T1000 (cell line): ENCODE results near the gene MTUS2.
"Not testable (repeated sequence)": the region's sequence is repeated elsewhere in the genome, so short reads cannot be mapped to it uniquely, and the experiment has no call there.

Experiments used
- DNase-seq: peaks from one replicate; lab custom pipeline; 2025; ENCODE audit warnings: mixed read lengths; lab: John Stamatoyannopoulos, UW

The MTUS2 gene

DNA sequence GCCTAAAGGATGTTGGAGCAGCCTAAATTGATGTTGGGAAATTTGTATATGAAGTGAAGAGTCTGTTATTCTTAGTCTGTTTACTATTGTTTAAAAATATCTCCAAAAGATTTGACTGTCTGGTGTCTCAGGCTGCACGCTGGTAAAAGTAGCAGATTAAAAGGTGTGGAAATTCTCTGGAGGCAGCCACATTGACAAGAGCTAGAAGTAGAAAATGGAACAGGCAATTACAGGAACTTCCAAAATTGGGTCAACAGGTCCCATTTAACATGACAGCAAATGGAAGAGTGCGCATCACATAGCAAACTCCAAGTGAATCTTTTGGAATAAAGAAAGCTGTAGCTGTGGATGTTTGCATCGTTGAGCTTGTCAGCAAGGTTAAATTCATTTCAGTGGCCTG lies 138.3 kb downstream of the MTUS2 start:
- DNase-seq: no peak

DNA sequence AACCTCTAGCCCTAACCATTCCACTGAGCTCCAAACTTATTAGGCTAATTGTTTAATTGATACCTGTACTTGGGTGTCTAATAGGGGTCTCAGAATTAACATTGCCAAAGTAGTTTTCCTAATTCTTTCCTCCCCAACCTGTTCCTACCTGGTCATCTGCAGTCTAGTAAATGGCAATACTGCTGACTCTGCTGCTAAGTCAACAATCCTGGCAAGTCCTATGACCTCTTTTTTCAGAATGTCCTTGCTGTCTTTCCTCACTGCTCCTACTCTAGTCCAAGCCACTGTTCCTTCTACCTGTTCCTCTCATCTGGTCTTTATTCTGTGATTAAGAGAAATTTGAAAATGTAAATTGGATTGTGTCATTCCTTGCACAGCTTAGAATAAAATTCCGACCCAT lies 143.9 kb downstream of the MTUS2 start:
- no peak for DNase-seq

DNA sequence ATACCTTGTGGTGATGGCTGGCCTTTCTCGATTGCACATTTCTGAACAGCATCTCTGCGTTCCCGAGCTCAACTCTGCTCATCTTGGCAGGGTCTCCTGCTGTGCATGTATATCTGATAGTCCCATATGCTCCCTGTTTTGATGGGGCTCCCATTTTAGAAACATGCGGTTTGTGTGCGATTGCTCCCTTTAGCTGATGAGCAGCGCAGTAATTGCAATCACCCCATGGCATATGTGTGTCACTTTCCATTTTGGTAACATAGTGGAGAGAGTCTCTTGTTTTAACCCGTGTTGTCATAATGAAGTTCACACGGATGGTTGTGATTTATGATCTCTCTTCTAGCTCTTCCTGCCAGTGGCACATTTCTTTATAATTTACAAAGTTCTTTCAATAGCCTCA lies 144.7 kb downstream of the MTUS2 start:
- DNase-seq: no peak

DNA sequence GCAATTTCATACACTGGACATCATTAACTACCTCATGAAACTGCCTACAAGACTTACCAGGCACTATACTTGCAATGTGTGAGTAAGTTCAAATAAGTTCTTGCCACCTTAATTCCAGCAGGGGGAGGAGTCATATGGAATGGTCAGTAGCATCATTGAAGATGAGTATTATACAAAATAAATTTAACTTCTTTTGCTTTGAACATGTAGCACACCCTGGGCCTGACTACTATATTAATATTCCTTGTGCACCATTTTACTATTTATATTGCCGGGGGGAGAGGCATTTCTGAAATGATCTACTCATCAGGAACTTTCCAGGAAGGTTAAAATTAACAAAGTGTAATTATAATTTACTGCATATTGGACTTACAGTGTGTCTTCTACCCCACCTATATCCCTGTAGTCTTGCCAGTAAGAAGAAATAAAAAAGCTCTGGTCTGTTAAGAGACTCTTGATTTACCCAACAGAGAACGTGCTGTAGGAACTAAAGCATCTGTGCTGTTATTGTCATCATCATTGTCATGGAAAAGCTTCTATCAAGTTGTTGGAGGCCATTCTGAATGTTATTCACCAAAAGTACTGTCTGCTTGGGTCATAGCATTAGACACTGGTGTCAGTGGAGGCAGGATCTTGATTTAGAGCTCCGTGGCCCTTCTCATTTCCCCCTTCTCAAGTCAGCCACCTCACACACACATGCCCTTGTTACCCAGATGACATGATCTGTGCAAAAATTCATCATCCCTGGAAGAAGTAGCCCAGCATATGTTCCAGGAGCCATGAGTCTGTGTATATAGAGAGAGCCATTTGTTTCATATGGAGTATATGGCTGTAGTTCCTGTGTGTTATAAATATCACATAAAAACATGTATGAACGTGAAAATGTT lies 147.1 kb downstream of the MTUS2 start:
- DNase-seq: no peak

DNA sequence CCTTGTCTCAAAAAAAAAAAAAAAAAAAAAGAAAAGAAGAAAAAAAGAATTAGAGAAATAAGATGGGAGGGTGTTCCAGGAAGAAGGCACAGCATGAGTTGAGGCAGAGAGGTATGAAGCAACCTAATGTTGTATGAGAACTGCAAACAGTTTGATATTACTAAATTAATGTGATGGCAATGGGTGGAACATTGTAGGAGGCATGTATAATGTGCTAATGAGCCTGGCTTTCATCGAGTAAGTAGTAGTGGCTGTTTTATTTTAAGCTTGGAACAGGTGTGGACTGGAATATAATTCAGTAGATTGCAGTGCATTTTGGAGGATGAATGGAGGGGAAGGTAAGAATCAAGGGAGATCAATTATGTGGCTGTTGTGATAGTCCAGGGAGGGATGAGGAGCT lies 156.1 kb downstream of the MTUS2 start:
- DNase-seq: no peak

DNA sequence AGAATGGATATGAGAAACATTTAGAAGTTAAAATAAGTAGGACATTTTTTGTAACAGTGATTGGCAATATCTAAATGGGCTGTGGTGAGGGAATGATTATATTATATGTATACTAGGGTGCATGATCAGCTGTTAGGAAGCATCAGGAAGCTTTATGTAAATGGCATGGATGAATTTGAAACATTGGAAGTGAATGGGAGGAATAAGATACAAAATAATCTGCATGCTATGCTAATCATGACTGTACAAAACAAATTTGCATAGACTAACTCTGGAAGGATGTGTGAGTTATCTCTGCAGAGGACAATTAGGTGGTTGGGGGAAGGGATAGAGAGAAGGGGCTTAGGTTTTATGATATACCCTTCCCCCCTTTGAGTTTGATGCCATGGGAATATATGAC lies 156.5 kb downstream of the MTUS2 start:
- DNase-seq: no peak

DNA sequence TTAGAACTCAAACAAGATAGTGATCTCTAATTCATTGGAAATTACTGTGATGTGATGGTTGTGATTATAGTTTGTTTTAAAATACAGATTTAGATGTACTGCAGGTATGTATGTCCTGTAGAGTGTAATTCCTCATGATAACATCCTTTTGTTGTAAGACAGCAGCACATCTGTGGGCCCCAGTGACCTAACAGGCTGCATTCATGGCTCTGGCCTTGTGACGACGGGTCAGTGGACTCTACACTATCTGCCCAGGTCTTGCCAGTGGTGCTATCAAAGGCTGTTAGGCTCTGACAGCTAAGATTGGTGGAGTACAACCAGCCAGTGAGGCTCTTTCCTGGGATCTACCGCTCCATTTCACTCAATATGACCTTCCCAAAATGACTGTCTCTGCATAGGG lies 158.4 kb downstream of the MTUS2 start:
- no peak for DNase-seq

DNA sequence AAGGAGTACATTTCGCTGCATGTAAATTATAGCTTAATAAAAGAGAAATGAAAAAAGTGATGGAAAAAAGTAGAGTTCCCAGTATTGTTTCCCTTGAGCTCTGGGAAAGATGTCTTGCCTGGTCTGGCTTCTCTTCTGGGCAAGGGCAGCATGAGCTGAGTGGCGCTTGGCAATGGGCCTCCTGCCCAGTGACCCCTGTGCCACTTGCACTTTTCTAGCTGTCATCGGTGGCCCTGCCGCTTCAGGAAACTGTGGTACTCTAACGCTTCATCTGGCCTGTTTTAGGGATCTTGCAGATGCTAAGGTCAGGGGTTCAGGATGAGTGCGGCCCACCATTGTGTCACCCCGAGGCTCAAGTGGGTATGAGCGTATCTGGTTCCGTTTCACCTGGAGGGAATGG lies 161.4 kb downstream of the MTUS2 start:
- DNase-seq: no peak

DNA sequence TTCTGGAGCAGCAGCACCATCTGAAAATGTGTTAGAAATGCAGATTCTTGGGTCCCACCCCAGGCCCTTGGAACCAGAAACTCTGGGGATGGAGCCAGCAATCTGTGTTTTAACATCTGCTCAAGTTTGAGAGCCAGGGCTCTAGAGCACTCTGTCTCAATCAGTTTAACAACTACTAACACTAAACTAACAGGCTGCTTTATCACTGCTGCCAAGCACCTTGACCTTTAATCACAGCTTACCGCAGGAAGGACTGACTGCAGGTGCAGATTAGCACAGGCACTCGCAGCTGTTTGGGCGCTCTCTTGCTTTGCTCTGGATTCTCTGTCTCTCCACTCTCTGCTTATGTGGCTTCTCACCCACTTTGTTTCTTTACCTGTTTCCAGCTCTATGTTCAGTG lies 163.5 kb downstream of the MTUS2 start:
- no peak for DNase-seq

DNA sequence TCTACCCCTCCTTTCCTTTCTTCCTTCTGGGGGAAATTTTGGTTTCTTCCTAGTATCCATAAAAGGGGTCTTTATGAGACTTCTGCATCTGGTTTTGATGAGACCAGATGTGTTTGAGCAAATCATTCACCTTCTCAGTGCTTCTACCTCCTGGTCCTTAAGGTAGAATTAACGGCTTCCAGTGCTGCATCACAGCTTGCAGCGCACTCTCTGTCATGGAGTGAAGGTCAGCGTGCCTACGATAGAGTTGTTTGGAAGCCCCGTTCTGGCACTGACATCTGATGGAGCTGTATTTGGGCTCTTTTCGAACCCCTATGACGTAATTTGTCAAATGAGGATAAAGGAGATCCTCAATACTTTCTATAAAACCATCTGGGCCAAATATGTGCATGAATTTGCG lies 164.2 kb downstream of the MTUS2 start:
- no peak for DNase-seq

DNA sequence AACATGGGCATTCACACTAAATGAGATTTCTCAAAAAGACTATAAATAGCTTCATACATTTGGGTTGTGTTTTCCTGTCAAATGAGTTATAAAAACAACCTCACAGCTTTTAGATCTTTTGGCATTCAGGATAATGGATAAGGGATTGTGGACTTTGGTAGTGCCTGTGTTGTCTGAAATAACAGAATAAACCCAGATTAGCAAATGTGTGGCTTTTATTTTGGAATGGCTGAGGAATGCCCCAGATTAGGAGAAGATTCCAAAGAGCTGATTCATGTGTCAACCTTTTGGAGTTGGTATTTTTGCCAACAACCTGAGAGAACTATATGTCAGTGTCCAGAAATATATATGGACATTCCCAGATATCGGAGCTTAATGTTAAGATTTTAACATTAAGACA lies 164.7 kb downstream of the MTUS2 start:
- DNase-seq: no peak

DNA sequence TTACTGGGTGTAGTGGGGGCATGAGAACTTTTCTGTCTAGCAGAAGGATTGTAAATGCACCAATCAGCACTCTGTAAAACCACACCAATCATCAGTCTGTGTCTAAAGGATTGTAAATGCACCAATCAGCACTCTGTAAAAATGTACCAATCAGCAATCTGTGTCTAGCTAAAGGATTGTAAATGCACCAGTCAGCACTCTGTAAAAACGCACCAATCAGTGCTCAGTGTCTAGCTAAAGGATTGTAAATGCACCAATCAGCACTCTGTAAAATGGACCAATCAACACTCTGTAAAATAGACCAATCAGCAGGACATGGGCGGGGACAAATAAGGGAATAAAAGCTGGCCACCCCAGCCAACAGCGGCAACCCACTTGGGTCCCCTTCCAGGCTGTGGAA lies 170.2 kb downstream of the MTUS2 start:
- DNase-seq: not testable (repeated sequence)

DNA sequence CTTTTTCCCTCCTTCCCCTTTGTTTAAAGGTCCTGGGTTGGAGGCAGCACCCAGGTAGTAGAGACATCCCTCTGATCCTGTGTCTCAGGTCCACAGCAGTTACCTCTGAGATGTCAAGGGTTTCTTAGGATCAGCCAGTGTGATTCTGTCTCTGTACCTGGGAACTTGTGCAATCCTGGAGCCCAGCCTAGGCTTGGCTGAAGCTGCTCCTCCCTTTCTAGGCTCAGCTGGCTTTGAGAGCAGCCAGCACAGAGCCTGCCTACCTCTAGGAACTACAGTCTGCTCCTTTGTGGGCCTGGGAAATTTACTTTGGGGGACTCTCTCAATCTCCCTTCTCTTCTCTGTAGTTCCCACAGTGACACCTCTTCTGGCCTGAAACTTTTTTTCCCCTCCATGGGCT lies 171.6 kb downstream of the MTUS2 start:
- DNase-seq: no peak

DNA sequence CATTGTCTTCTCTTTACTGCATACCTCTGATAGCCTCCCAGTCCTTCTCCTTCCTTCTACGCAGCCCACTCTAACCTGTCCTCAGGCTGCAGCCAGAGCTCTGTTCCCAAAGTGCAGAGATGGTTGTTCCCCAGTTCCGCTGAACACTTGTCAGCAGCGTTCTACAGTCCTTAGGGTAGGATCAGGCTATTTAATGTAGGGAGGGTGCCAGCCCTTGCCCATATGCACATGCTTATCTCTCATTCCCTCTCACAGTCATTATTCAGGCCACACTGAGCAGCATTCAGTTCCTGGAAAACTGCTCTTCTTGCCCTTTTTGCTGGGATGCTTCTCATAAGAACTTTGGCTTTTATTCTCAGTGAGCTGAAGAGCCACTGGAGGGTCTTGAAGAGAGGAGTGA lies 180.7 kb downstream of the MTUS2 start:
- no peak for DNase-seq

DNA sequence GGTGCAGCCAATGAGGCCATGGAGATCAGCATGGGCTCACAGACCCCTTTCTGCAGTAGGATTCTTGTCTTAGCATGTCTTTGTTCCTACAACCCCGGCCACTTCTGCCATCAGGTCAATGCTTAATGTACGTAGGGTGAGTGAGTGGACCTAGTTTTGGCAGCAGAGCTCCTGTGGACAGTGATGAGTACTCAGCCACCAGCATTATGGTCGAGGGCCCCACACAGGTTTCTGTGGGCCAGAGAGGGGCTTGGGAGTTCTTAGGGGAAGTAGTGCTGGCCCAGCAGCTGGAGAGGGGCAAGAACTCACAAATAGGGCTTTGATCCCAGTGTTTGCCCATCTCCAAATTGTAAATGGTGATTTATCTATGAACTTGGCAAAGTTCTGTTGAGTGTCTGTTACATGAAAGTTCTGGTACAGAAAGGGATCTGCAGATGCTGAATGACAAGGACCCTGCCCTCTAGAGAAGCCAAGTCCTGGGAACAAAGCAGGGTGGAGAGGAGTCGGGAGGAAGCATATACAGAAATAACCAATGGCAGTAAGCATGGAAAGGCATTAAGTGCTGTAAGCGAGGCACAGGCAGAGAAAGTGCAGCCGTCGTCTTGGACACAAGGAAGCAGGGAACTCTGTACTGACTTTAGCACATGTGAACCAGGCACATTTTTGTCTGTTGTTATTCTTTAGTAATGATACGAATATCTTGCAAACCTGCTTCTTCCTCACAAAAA lies 185.1 kb downstream of the MTUS2 start:
- no peak for DNase-seq

DNA sequence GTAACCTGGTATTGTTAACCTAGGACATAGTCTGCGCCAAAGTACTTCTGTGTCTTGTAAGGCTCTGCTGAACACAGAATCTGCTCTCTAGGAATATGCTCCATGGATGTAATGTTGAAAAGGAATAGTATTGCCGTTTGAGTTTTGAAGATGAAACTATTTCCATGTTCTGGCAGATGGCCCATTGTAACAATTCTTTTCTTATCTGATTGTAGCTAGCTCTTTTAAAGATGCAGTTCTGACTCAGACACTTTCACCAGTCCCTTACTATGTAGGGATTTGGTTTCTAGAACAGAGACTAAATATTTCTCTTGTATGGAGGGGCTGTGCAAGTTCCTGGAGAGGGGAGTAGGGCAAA lies 185.6 kb downstream of the MTUS2 start:
- DNase-seq: no peak

DNA sequence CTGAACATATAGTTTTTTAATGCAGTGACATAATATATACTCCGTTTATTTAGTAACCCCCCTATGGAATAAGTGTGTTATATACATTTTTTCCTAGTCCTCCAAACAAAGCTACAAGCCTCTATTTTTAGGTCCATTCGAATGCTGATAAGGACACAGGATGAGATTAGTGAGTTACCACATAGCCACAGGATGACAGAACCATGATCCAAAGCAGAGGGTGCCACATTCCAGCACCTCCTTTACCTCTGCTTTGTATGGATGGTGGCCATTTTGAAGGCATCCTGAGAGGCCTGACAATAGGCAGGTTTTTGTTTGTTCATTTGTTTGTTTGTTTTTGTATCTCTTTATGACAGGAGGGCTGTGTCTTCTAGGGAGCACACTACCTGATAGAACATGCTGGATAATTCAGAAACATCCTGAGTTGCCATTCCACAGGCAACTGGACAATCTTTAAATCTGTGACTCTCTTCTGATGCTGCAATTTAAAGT lies 186.3 kb downstream of the MTUS2 start:
- DNase-seq: no peak

DNA sequence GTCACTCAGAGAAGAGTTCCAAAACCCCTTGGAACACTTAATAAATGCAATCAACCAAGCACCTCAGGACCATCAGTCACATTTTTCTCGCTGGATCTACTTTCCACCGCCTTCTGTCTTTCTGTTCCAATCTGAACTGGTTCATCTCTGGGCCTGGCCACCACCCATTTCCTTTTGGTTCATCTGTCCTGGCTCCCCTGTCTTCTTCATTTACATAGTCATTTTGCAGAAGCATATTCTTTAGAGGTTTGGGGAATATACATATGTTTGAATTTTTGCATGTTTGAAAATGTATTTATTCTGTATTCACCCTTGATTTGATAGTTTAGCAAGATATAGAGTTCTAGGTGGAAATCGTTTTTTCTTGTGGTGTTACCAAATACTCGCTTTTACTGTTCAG lies 188.2 kb downstream of the MTUS2 start:
- DNase-seq: no peak

DNA sequence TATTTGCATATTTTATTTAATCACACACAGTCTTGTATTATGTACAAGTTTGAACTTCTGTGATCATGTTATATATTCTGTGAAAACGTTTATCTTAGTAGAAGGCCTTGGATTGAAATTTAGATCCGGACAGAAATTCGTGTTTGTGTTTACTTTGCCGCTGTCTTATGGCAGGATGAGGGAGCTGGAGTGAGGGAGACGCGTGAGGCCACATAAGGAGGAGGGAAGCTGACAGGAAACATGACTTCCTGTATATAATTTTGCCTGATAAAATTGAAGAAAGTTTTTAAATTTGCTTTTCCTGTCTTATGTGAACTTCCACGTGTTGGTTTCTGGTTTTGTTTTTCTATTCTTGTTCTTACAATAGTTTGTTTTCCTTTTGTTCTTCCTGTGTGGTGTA lies 200.2 kb downstream of the MTUS2 start:
- DNase-seq: no peak

DNA sequence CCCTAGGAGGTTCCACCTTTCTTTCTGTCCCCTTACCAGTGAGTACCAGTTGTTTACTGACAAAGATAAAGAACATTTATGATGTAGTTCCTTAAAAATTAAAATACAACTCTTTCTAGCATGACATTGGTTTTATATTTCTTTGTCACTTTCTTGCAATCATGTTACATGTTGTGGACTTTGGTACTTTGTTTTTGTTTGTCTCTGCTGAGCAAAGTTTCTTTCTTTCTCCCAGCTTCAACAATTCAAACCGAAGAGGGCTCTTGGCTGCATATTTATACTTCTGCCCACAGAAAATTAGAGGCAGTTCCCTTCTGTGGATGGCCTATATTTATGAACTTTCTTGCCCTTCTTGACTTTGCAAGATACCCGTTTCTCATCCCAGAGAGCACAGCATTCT lies 201.2 kb downstream of the MTUS2 start:
- no peak for DNase-seq

DNA sequence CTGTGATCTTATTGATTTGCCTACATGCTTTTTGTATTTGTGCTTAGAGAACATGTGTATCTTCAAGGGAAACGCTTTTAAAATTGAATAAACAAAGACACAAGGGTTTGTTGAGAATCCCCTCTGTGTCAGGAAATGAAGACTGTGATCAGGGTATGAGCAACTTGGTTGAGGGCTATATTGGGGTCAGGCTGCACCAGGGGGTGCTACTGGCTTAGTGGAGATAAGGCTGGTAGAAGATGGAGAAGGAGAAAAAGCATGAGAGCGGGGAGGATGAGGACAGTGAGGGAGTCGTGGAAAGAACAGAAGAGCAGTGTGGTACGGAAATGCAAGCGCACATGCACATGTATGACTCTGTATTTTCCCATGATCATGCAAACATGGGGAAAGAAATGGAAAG lies 201.6 kb downstream of the MTUS2 start:
- no peak for DNase-seq

DNA sequence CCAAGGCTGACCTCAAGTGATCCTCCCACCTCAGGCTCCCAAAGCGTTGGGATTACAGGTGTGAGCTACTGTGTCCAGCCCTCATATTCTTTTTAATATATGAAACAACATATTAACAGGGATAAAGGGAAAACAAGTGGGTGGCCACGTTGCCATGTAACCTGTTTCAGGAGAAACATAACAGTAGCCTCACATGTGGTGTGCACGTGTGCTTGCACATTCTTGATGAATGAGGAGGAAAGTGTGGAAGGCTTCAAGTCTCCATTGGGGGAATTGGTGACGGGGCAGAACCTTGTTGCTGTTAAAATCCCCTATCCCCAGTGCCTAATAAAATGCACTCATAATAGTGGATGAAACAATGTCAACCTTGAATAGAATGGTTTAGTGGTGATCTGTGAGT lies 202.3 kb downstream of the MTUS2 start:
- DNase-seq: no peak

DNA sequence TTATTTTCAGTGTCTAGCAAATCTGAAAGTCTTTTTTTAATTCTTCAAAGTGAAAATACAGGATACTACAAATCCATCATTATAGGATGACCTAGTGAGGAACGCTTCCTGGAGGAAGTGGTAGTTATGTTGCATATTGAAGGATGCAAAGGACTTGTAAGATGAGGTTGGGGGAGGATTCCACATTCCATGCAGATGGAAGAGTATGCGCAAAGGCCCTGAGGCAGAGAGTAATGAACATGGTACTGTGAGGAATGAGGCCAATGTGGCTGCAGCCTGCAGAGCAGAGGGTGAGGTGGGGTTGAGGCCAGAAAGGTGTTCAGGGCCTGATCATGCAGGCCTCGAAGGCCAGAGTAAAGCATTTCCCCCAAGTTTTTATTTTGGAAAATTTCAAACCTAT lies 202.8 kb downstream of the MTUS2 start:
- DNase-seq: no peak

DNA sequence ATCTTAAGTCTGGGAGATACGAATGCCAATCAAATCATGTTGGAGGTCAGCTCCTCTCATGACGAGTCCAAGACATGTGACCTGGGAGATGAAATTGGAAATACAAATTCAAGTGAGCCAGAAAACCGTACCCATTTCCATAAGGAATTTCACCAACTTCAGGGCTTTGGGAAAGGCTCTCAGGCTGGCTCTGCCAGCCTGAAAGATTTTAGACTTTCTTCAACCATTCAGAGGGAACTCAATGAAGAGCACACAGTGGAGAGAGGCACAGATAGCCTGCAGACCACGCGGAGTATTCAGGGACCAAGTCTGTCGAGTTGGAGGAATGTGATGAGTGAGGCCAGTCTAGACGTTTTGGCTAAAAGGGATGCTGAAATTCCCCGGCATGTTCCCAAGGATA lies 204.6 kb downstream of the MTUS2 start:
- DNase-seq: no peak
